SK-N-SH (cell line): Measurements from ENCODE around the gene KLK15.

Source experiments
- CTCF ChIP-seq: fragments of 200-600 bp; sonication (generic); IDR thresholded peaks from 2 replicates; pipeline ENCODE4 v1.6.1; 2017; ENCODE audit warnings: antibody characterized with exemption, mild to moderate bottlenecking, moderate library complexity
- EP300 ChIP-seq, 2 experiments: IDR thresholded peaks; 2 replicates each; pipeline versions ENCODE4 v1.4.0 to v1.6.1; 2012; ENCODE audit warnings: borderline replicate concordance in 1 of 2, low read depth in 1 of 2, low read length in 1 of 2
- RCOR1 ChIP-seq: fragments of 150-350 bp; IDR thresholded peaks from 2 replicates; pipeline ENCODE4 v1.6.1; 2017; ENCODE audit warnings: antibody characterized with exemption, low read length
- SMC3 ChIP-seq: IDR thresholded peaks from 2 replicates; pipeline ENCODE4 v1.6.1; 2012; ENCODE audit warnings: low read depth, low read length, improper control_type of control experiment
- TF ChIP-seq, protein P1 (sequence below): IDR thresholded peaks from 2 replicates; pipeline ENCODE4 v1.4.0; 2012; ENCODE audit warnings: low read depth, borderline replicate concordance

DNA sequence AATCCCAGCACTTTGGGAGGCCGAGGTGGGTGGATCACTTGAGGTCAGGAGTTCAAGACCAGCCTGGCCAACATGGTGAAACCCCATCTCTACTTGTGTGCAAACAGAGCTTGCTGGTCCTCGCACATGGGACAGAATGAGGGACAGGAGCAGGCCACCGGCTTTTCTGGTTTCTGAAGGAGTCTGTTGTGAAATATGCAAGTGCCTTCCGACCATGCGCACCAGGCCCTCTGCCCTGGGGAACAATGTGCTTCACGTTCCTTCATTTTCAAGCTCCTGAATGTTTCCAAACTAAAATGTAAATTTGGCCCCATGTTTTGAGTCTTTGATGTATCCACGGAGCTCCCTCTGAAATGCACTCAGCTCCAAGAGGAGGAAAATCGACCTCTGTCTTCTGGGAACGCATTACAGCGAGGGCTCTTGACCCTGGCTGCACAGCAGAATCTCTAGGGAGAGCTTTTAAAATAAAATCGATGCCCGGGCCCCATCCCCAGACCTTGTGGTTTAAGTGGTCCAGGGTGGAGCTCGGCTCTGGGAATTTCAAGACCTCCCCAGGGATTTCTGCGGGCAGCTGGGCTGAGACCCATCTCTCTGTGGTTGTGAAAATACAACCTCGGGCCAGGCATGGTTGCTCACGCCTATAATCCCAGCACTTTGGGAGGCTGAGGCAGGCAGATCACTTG, 52.5 kb downstream of the KLK15 start:
- TF ChIP-seq CTCF (no peak), EP300 (IDR thresholded peaks at IDR 0.05; ENCODE audit: borderline replicate concordance in 1 of 2, low read depth in 1 of 2, low read length in 1 of 2) (no peak), SMC3 (no peak), RCOR1 (no peak)
- TF ChIP-seq, protein P1, sequence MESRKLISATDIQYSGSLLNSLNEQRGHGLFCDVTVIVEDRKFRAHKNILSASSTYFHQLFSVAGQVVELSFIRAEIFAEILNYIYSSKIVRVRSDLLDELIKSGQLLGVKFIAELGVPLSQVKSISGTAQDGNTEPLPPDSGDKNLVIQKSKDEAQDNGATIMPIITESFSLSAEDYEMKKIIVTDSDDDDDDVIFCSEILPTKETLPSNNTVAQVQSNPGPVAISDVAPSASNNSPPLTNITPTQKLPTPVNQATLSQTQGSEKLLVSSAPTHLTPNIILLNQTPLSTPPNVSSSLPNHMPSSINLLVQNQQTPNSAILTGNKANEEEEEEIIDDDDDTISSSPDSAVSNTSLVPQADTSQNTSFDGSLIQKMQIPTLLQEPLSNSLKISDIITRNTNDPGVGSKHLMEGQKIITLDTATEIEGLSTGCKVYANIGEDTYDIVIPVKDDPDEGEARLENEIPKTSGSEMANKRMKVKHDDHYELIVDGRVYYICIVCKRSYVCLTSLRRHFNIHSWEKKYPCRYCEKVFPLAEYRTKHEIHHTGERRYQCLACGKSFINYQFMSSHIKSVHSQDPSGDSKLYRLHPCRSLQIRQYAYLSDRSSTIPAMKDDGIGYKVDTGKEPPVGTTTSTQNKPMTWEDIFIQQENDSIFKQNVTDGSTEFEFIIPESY, result no peak
